ENCODE measurements around the gene CEP135.

The CEP135 gene

DNA sequence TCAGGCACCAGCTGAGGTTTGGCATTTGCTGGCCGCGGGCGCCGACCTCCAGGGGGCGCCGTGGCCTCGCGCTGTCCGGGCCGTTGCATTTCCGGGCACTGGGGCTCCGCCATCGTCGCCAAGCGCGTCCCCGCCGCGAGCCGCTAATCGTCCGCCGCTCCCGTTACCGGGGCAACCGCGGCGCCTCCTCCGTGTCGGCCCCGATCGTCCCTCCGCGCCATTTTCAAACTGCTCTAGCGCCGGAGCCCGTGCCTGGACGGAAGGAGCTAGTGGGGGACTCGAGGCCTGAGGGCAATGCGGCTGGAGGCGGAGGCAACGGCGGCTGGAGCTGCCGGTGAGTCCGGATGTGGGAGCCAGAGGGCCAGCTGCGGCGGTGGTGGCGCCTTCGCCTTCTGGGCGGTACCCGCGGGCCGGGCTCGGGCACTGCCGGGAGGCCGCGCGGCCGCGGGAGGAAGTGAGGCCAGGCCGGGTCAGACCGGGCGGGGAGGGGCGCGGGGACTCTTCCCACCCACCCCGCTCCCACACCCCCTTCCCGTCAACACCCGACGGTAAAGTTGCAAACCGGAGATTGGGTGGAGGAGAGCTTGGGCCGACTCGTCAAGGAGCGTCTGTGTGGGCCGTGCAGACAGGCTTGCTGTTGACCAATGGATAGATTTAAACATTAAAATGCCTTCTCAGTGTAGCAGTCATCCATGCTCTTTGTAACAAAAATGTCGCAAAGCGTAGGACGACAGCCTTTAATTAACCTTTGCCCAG, at the start of gene CEP135:
Gene CEP135, plus strand, starts transcription at position 220 of the 756 bp plus-strand sequence. CDS start 3,186 bp downstream, outside the sequence.
- DNase-seq (ENCODE audit: insufficient read length, low spot score) (peak; percentile 47), FAIRE-seq (no peak)
- peak; percentile 69 for TF ChIP-seq POLR2A (IDR thresholded peaks at IDR 0.05; ENCODE audit: low read depth, low read length)

- DNase-seq (ENCODE audit: insufficient read length, low spot score), result no peak
- no peak for TF ChIP-seq POLR2A (IDR thresholded peaks at IDR 0.05; ENCODE audit: low read depth, low read length)
- FAIRE-seq, result no peak
Measured at GRCh38 chr4:55902677-55903076, 46.1 kb upstream of the CEP135 start.

- DNase-seq (ENCODE audit: insufficient read length, low spot score) (no peak), FAIRE-seq (no peak)
- TF ChIP-seq POLR2A (IDR thresholded peaks at IDR 0.05; ENCODE audit: low read depth, low read length), result no peak
Measured at GRCh38 chr4:55903577-55903976, 45.2 kb upstream of the CEP135 start.

DNA sequence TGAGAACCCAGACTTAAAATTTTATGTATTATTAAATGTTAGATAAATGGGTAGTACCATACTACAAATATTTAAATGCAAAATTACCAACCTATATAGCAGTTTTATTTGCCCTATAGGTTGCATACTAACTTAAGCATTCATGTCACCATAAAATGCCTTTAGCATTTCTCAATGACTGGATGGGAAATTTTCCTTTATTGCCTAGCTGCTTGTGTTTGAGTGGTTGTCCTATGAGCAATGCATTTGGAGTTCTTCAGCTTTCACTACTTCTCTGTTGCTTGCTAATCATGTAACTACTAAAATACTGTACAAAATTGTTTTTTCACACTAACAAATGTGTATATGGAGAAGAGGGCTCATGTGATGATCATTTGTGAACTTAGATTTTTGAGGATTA, 44.2 kb upstream of the CEP135 start:
- FAIRE-seq, result no peak
- TF ChIP-seq POLR2A (IDR thresholded peaks at IDR 0.05; ENCODE audit: low read depth, low read length), result no peak
- no peak for DNase-seq (ENCODE audit: insufficient read length, low spot score)

- FAIRE-seq (no peak), DNase-seq (ENCODE audit: insufficient read length, low spot score) (no peak)
- TF ChIP-seq POLR2A (IDR thresholded peaks at IDR 0.05; ENCODE audit: low read depth, low read length), result no peak
Measured at GRCh38 chr4:55906323-55906722, 42.4 kb upstream of the CEP135 start.

GRCh38 chr4:55906989-55907388, 41.8 kb upstream of the CEP135 start:
- TF ChIP-seq POLR2A (IDR thresholded peaks at IDR 0.05; ENCODE audit: low read depth, low read length), result no peak
- DNase-seq (ENCODE audit: insufficient read length, low spot score) (no peak), FAIRE-seq (no peak)

DNA sequence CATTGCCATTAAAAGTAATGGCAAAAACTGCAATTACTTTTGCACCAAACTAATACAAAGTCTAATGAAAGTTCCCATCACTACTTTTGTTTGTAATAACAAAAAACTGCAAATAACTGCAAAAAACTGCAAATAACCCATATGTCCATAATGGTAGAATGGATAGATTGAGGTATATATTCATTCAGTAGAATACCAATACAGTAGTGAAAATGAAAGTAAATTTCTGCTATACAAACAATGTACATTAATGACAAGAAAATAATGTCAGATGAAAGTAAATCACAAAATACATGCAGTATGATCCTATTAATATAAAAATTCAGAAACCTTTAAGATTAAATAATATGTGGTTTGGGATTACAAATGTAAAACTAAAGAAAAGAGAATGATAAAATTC, 41.3 kb upstream of the CEP135 start:
- DNase-seq (ENCODE audit: insufficient read length, low spot score) (no peak), FAIRE-seq (no peak)
- no peak for TF ChIP-seq POLR2A (IDR thresholded peaks at IDR 0.05; ENCODE audit: low read depth, low read length)

- DNase-seq (ENCODE audit: insufficient read length, low spot score), result no peak
- FAIRE-seq, result no peak
- no peak for TF ChIP-seq POLR2A (IDR thresholded peaks at IDR 0.05; ENCODE audit: low read depth, low read length)
Measured at GRCh38 chr4:55910140-55910539, 38.6 kb upstream of the CEP135 start.

GRCh38 chr4:55912249-55912648, 36.5 kb upstream of the CEP135 start:
- TF ChIP-seq POLR2A (IDR thresholded peaks at IDR 0.05; ENCODE audit: low read depth, low read length), result no peak
- no peak for FAIRE-seq
- DNase-seq (ENCODE audit: insufficient read length, low spot score), result no peak

GRCh38 chr4:55920571-55920970, 28.2 kb upstream of the CEP135 start:
- no peak for TF ChIP-seq POLR2A (IDR thresholded peaks at IDR 0.05; ENCODE audit: low read depth, low read length)
- DNase-seq (ENCODE audit: insufficient read length, low spot score) (no peak), FAIRE-seq (no peak)

DNA sequence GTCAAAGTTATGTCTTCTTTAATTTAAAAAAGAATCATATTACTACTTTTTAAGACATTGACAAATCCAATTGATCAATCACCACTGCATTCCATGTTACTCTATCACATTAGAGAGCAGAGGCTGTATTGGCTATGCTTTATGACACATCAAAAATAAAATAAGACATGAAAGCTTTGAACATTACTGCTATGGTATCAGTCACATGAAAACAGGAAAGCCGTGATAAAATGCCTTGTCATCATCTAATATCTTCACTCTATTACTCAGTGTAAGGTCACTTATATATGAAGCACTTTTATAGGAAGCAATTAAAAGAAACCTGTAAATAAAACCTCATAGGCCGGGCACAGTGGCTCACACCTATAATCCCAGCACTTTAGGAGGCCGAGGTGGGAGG, 27.7 kb upstream of the CEP135 start:
- DNase-seq (ENCODE audit: insufficient read length, low spot score) (no peak), FAIRE-seq (no peak)
- no peak for TF ChIP-seq POLR2A (IDR thresholded peaks at IDR 0.05; ENCODE audit: low read depth, low read length)

GRCh38 chr4:55925241-55925640, 23.5 kb upstream of the CEP135 start:
- no peak for FAIRE-seq

GRCh38 chr4:55926610-55927009, 22.1 kb upstream of the CEP135 start:
- DNase-seq (ENCODE audit: insufficient read length, low spot score), result no peak
- FAIRE-seq, result no peak
- no peak for TF ChIP-seq POLR2A (IDR thresholded peaks at IDR 0.05; ENCODE audit: low read depth, low read length)

More at GRCh38 chr4:55925241-55925640, 23.5 kb upstream of the CEP135 start:
- TF ChIP-seq POLR2A (IDR thresholded peaks at IDR 0.05; ENCODE audit: low read depth, low read length), result no peak
- DNase-seq (ENCODE audit: insufficient read length, low spot score), result no peak

- FAIRE-seq, result no peak
- TF ChIP-seq POLR2A (IDR thresholded peaks at IDR 0.05; ENCODE audit: low read depth, low read length), result no peak
- no peak for DNase-seq (ENCODE audit: insufficient read length, low spot score)
Measured at GRCh38 chr4:55927803-55928437, 20.8 kb upstream of the CEP135 start.

- DNase-seq (ENCODE audit: insufficient read length, low spot score) (no peak), FAIRE-seq (no peak)
- TF ChIP-seq POLR2A (IDR thresholded peaks at IDR 0.05; ENCODE audit: low read depth, low read length), result no peak
Measured at GRCh38 chr4:55928846-55929245, 19.9 kb upstream of the CEP135 start.

All from H54 (cell line).